Hippocampal formation (tissue), 2 donors: ENCODE results near the gene ERMARD.
A peak's percentile ranks its signal among the peaks of the same experiment; 100 is the strongest.

Experiments
- DNase-seq, 2 donors: peaks; one replicate each; lab custom pipeline; 2025; lab: John Stamatoyannopoulos, UW

The ERMARD gene

GRCh38 chr6:169783971-169784820 lies 32.8 kb downstream of the ERMARD start:
- no peak for DNase-seq

GRCh38 chr6:169784821-169785340 lies 33.5 kb downstream of the ERMARD start:
- DNase-seq: no peak

- no peak for DNase-seq
Observed at GRCh38 chr6:169785566-169785965, 34.1 kb downstream of the ERMARD start.

GRCh38 chr6:169786349-169786748 lies 34.9 kb downstream of the ERMARD start:
- no peak for DNase-seq

GRCh38 chr6:169787797-169788196 lies 36.4 kb downstream of the ERMARD start:
- DNase-seq: no peak

- no peak for DNase-seq
Observed at GRCh38 chr6:169788809-169789145, 37.4 kb downstream of the ERMARD start.

- DNase-seq: no peak
Observed at GRCh38 chr6:169789146-169789943, 37.9 kb downstream of the ERMARD start.

- DNase-seq: peak; percentile 63 to 65
Observed at GRCh38 chr6:169789944-169790927, 38.8 kb downstream of the ERMARD start.

- DNase-seq: no peak
Observed at GRCh38 chr6:169791721-169792131, 40.3 kb downstream of the ERMARD start.

GRCh38 chr6:169792306-169793015 lies 41.0 kb downstream of the ERMARD start:
- no peak for DNase-seq

- no peak for DNase-seq
Observed at GRCh38 chr6:169793408-169793807, 42.0 kb downstream of the ERMARD start.

- DNase-seq: no peak
Observed at GRCh38 chr6:169794317-169795055, 43.1 kb downstream of the ERMARD start.

- no peak for DNase-seq
Observed at GRCh38 chr6:169795196-169795595, 43.8 kb downstream of the ERMARD start.

GRCh38 chr6:169798764-169799473 lies 47.5 kb downstream of the ERMARD start:
- no peak for DNase-seq

GRCh38 chr6:169799474-169799926 lies 48.1 kb downstream of the ERMARD start:
- peak; percentile 32 to 33 for DNase-seq

- no peak for DNase-seq
Observed at GRCh38 chr6:169800116-169800667, 48.8 kb downstream of the ERMARD start.

- peak; percentile 20 to 30 for DNase-seq
Observed at GRCh38 chr6:169800668-169801395, 49.4 kb downstream of the ERMARD start.

- DNase-seq: no peak
Observed at GRCh38 chr6:169801396-169802160, 50.2 kb downstream of the ERMARD start.
